ENCODE results near the gene SENP5. TPM values are rescaled to one million over a fixed set of nuclear protein-coding genes. Genes with fewer than 3 reads are reported as not detected.
A peak's percentile ranks its signal among the peaks of the same experiment; 100 is the strongest.

The SENP5 gene
- total RNA-seq, 1 donor from 2014 or later: 19.7 TPM

DNA sequence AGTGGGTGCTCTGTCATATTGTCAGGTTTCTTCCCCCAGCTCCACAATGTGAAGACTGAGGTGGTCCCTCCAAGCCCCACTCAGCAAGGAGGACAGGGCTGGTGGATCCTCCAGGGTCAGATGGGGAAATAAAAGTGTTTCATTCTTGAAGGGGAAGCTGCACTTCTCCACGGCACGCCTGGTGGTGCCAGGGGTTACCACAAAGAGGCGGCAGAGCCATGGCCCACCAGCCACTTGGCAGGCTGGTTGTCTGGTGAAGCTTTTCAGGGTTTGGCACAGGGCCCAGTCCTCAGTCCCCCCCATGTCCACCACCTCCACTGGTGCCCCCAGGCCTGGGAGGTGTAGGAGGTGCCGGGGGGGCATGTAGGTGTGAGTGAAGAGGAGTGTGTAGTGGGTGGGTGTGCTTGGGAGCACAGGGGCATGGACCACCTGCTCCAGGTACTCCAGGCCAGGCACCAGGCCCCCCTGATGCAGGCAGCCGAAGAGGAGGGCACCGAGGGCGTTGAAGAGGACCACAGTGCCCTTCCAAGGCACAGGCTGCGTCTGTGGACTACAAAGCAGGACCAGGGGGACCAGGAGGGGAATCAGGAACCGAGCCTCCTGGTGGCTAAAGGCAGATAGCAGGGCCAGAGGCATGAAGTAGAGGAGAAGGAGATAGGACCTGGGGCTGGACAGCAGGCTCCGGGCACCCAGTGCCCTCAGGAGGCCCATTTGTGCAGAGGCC is 79.6 kb downstream of the SENP5 start:
- TF ChIP-seq, protein P1, sequence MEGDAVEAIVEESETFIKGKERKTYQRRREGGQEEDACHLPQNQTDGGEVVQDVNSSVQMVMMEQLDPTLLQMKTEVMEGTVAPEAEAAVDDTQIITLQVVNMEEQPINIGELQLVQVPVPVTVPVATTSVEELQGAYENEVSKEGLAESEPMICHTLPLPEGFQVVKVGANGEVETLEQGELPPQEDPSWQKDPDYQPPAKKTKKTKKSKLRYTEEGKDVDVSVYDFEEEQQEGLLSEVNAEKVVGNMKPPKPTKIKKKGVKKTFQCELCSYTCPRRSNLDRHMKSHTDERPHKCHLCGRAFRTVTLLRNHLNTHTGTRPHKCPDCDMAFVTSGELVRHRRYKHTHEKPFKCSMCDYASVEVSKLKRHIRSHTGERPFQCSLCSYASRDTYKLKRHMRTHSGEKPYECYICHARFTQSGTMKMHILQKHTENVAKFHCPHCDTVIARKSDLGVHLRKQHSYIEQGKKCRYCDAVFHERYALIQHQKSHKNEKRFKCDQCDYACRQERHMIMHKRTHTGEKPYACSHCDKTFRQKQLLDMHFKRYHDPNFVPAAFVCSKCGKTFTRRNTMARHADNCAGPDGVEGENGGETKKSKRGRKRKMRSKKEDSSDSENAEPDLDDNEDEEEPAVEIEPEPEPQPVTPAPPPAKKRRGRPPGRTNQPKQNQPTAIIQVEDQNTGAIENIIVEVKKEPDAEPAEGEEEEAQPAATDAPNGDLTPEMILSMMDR (conservative IDR thresholded peaks at IDR 0.05; ENCODE audit: low read depth, low read length): peak; percentile 22
- H3K4me3 ChIP-seq (ENCODE audit: low read depth, low read length): no peak overlapping the region
- DNase-seq (ENCODE audit: low read depth): no peak

DNA sequence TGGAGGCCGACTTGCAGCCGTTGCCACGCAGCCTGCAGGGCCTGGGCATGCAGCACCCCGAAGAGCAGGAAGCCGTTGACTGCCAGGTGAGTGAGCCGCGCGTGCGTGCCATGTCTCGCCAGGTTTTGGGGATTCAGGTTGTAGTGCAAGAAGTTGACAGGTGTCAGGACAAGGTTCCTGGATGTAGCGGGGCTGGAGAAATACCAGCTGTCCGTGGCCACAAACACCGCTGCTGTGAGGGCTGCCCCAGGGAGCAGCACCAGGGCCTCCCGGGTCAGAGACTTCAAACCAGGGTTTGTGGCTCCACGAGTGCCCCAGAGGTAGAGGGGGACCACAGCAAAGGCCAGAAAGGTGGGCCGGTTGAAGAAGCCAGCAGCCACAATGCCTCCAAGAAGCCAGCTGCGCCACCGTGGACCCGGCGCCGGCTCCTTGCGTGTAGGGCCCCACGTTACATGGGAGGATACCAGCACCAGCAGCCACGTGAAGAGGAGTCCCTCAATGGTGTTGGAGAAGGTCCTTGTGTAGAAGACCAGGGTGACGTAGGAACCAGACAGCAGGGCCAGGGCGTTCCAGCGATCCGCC is 80.2 kb downstream of the SENP5 start:
- TF ChIP-seq, protein P1 (conservative IDR thresholded peaks at IDR 0.05; ENCODE audit: low read depth, low read length): no peak
- H3K4me3 ChIP-seq (ENCODE audit: low read depth, low read length): no peak overlapping the region
- no peak for DNase-seq (ENCODE audit: low read depth)

DNA sequence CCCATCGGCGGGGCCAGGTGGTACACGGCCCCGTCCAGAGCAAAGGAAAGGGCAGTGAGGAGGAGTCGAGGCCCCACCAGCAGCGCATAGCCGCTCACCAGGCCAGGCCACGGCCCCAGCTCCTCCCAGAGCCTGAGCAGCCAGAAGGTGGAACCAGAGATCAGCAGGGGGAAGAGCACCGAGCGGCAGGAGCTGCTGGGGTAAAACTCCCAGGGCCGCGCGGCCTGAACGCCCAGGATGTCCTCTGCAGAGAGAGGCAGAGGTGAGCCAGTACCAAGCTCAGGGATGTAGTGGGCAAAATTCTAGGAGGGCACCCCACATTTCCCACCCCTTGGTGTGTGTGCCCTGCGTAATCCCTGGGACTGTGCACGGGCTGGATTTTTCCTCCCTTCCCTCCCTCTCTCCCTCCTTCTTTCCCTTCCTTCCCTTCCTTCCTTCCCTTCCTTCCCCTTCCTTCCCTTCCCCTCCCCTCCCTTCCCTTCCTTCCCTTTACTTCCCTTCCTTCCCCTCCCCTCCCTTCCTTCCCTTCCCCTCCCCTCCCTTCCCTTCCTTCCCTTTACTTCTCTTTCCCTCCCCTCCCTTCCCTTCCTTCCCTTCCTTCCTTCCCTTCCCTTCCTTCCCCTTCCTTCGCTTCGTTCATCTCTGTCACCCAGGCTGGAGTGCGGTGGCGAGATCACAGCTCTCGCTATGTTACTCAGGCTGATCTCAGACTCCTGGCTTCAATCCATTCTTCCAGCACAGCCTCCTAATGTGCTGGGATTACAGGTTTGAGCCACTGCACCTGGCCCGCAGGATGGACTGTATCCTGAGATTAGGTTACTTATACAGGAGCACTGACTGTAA is 80.9 kb downstream of the SENP5 start:
- no peak overlapping the region for H3K4me3 ChIP-seq (ENCODE audit: low read depth, low read length)
- TF ChIP-seq, protein P1 (conservative IDR thresholded peaks at IDR 0.05; ENCODE audit: low read depth, low read length): no peak
- DNase-seq (ENCODE audit: low read depth): no peak

DNA sequence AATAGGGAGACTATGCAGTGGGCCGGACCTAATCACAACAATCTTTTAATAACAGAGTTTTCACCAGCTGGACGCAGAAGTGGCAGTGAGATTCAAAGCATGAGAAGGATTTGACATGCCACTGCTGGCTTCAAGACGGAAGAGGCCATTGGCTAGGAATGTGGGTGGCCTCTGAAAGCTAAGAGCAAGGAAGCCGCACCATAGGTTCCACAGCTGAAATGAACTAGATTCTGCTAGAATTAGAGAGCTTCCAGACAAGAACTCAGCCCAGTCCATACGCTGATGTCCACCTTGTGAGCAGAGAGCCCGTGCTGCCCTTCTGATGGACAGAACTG is 81.5 kb downstream of the SENP5 start:
- no peak overlapping the region for H3K4me3 ChIP-seq (ENCODE audit: low read depth, low read length)
- DNase-seq (ENCODE audit: low read depth): no peak
- TF ChIP-seq, protein P1 (conservative IDR thresholded peaks at IDR 0.05; ENCODE audit: low read depth, low read length): no peak

DNA sequence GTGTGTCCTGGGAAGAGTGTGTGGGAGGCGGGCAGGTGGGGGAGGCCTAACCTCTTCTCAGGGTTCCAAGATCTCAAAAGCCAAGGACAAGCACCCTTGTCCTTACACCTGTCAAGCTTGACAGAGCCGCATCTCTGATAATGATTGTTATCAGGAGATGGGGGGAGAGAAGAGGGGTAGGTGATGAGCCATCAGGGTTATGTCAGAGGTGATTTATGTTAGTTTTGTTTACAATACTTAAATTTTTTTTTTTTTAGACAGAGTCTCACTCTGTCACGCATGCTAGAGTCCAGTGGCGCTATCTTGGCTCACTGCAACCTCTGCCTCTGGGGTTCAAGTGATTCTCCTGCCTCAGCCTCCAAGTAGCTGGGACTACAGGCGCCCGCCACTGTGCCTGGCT is 82.0 kb downstream of the SENP5 start:
- no peak overlapping the region for H3K4me3 ChIP-seq (ENCODE audit: low read depth, low read length)
- DNase-seq (ENCODE audit: low read depth): no peak
- TF ChIP-seq, protein P1 (conservative IDR thresholded peaks at IDR 0.05; ENCODE audit: low read depth, low read length): no peak

DNA sequence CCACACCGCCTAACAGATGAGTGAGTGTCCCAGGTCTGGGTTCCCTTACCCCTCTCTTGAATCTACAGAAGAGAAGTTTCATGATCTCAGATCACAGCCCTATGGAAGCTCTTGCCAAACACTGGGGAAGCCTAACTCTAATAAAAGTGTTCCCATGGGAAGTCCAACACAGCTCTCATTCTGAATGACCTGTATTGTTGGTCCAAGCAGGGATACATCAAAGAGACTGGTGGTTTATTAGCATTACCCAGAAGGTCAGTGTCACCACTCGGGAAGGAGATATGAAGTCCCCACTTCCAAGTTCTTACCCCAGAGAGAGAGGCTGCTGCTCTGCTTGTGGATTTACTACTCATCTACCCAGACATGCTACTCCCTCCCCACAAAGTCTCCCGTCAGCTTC is 83.7 kb downstream of the SENP5 start:
- no peak for DNase-seq (ENCODE audit: low read depth)
- TF ChIP-seq, protein P1 (conservative IDR thresholded peaks at IDR 0.05; ENCODE audit: low read depth, low read length): no peak
- no peak overlapping the region for H3K4me3 ChIP-seq (ENCODE audit: low read depth, low read length)
